Occipital lobe (tissue), 2 donors: ENCODE data around the gene GH2. TPM values are rescaled to one million over a fixed set of nuclear protein-coding genes. Genes with fewer than 3 reads are reported as not detected.

Experiments
- small RNA-seq: library from RNA; depleted of rRNA; stranded (forward); fragments of <200 nt; gene quantifications from one replicate; pipeline ENCODE3, GENCODE V24; 2014
- total RNA-seq: library from RNA; depleted of rRNA; stranded (reverse); fragments of >200 nt; gene quantifications from one replicate; pipeline ENCODE4 v1.2.3, GENCODE V29; 2014

GH2 gene
- total RNA-seq, 1 donor from 2014 or later = not detected

Small RNAs within 50 kb of the gene (small RNA-seq; reads per million reads assigned to genes)
- gene AC040958.1 (not detected), gene AC127029.1 (not detected), gene GH1 (not detected)

Other genes with a start within 250 kb of the GH2 start
- gene LIMD2, start 181.8 kb downstream of the GH2 start, total RNA-seq = 15.0 TPM
- gene STRADA, start 140.1 kb downstream of the GH2 start, total RNA-seq = 27.8 TPM
- 49.9 TPM for gene CCDC47, start 108.3 kb downstream of the GH2 start, total RNA-seq
- gene DDX42, start 107.8 kb downstream of the GH2 start, total RNA-seq = 73.5 TPM
- gene PSMC5, start 54.5 kb downstream of the GH2 start, total RNA-seq = 38.8 TPM
- gene FTSJ3, start 54.3 kb downstream of the GH2 start, total RNA-seq = 40.4 TPM
- 13.1 TPM for gene SMARCD2, start 39.3 kb downstream of the GH2 start, total RNA-seq
- not detected for gene CSH2, start 8.3 kb downstream of the GH2 start, total RNA-seq
- gene CSH1, start 14.6 kb upstream of the GH2 start, total RNA-seq = not detected
- not detected for gene CSHL1, start 29.3 kb upstream of the GH2 start, total RNA-seq
- not detected for gene GH1, start 36.9 kb upstream of the GH2 start, total RNA-seq
- gene CD79B, start 50.4 kb upstream of the GH2 start, total RNA-seq = not detected
- not detected for gene SCN4A, start 91.0 kb upstream of the GH2 start, total RNA-seq
- 0.78 TPM for gene PRR29, start 116.4 kb upstream of the GH2 start, total RNA-seq
- 8.4 TPM for gene ICAM2, start 138.7 kb upstream of the GH2 start, total RNA-seq
- 5.9 TPM for gene ERN1, start 248.2 kb upstream of the GH2 start, total RNA-seq